Muscle layer of duodenum (tissue), 2 donors: ENCODE measurements around the gene LYRM4.

Experiments used
- H3K27ac ChIP-seq: one replicate; pipeline ENCODE4 v1.7.0; 2013; ENCODE audit warnings: mild to moderate bottlenecking, low read length
- H3K27me3 ChIP-seq: one replicate; pipeline ENCODE4 v1.7.0; 2013; ENCODE audit warnings: low read depth, mild to moderate bottlenecking, control low read depth, low read length
- H3K36me3 ChIP-seq, 2 donors: one replicate each; pipeline ENCODE4 v1.7.0; 2013; ENCODE audit warnings: low read length in 2 of 2, control low read depth in 1 of 2, mild to moderate bottlenecking in 1 of 2; ENCODE audit not compliant: insufficient read depth in 2 of 2, control insufficient read depth in 1 of 2
- H3K4me1 ChIP-seq, 2 donors: one replicate each; pipeline ENCODE4 v1.7.0; 2013; ENCODE audit warnings: low read length in 2 of 2, mild to moderate bottlenecking in 2 of 2, control low read depth in 1 of 2, moderate library complexity in 1 of 2; ENCODE audit not compliant: insufficient read depth in 2 of 2, control insufficient read depth in 1 of 2
- H3K4me3 ChIP-seq, 2 donors: one replicate each; pipeline ENCODE4 v1.7.0; 2013; ENCODE audit warnings: low read length in 2 of 2, low read depth in 1 of 2, mild to moderate bottlenecking in 1 of 2
- H3K9me3 ChIP-seq, 2 donors: one replicate each; pipeline ENCODE4 v1.7.0; 2013; ENCODE audit warnings: low read length in 2 of 2, control low read depth in 1 of 2, mild to moderate bottlenecking in 1 of 2; ENCODE audit not compliant: control insufficient read depth in 1 of 2
- donor health status: healthy.

Gene LYRM4

GRCh38 chr6:5081182-5081581 lies 179.6 kb downstream of the LYRM4 start:
- no peaks in the 10 kb centered on the region for H3K27me3 ChIP-seq
- H3K9me3 ChIP-seq = no peaks in the 10 kb centered on the region
- H3K27ac ChIP-seq = no peak overlapping the region
- no peaks in the 10 kb centered on the region for H3K36me3 ChIP-seq
- peaks cover 0 to 7% of the 10 kb centered on the region in 2 donors for H3K4me1 ChIP-seq
- no peak overlapping the region for H3K4me3 ChIP-seq

- Histone ChIP-seq H3K4me3 (no peak overlapping the region), H3K27ac (no peak overlapping the region), H3K9me3 (no peaks in the 10 kb centered on the region), H3K36me3 (no peaks in the 10 kb centered on the region), H3K27me3 (no peaks in the 10 kb centered on the region), H3K4me1 (peaks cover 0 to 3% of the 10 kb centered on the region in 2 donors)
Measured at GRCh38 chr6:5080574-5080973, 180.2 kb downstream of the LYRM4 start.

- H3K27me3 ChIP-seq = no peaks in the 10 kb centered on the region
- peaks cover 0 to 2% of the 10 kb centered on the region in 2 donors for H3K4me1 ChIP-seq
- no peaks in the 10 kb centered on the region for H3K36me3 ChIP-seq
- H3K9me3 ChIP-seq = no peaks in the 10 kb centered on the region
- H3K27ac ChIP-seq = no peak overlapping the region
- H3K4me3 ChIP-seq = no peak overlapping the region
Measured at GRCh38 chr6:5079692-5080091, 181.1 kb downstream of the LYRM4 start.

- no peak overlapping the region for H3K27ac ChIP-seq
- no peaks in the 10 kb centered on the region for H3K4me1 ChIP-seq
- no peaks in the 10 kb centered on the region for H3K9me3 ChIP-seq
- H3K27me3 ChIP-seq = no peaks in the 10 kb centered on the region
- H3K36me3 ChIP-seq = no peaks in the 10 kb centered on the region
- H3K4me3 ChIP-seq = no peak overlapping the region
Measured at GRCh38 chr6:5078121-5078669, 182.6 kb downstream of the LYRM4 start.

- H3K27ac ChIP-seq = no peak overlapping the region
- no peaks in the 10 kb centered on the region for H3K9me3 ChIP-seq
- no peaks in the 10 kb centered on the region for H3K36me3 ChIP-seq
- H3K4me1 ChIP-seq = no peaks in the 10 kb centered on the region
- H3K4me3 ChIP-seq = no peak overlapping the region
- no peaks in the 10 kb centered on the region for H3K27me3 ChIP-seq
Measured at GRCh38 chr6:5076931-5077330, 183.8 kb downstream of the LYRM4 start.

GRCh38 chr6:5073992-5074391 lies 186.8 kb downstream of the LYRM4 start:
- Histone ChIP-seq H3K4me1 (no peaks in the 10 kb centered on the region), H3K9me3 (no peaks in the 10 kb centered on the region), H3K36me3 (no peaks in the 10 kb centered on the region), H3K27ac (no peak overlapping the region), H3K4me3 (no peak overlapping the region), H3K27me3 (no peaks in the 10 kb centered on the region)

GRCh38 chr6:5072440-5072839 lies 188.3 kb downstream of the LYRM4 start:
- no peaks in the 10 kb centered on the region for H3K4me1 ChIP-seq
- H3K9me3 ChIP-seq = peaks cover 1 to 4% of the 10 kb centered on the region in 2 donors
- H3K27ac ChIP-seq = no peak overlapping the region
- no peaks in the 10 kb centered on the region for H3K36me3 ChIP-seq
- H3K27me3 ChIP-seq = no peaks in the 10 kb centered on the region
- no peak overlapping the region for H3K4me3 ChIP-seq

- Histone ChIP-seq H3K4me3 (no peak overlapping the region), H3K27me3 (no peaks in the 10 kb centered on the region), H3K27ac (no peak overlapping the region), H3K4me1 (no peaks in the 10 kb centered on the region), H3K9me3 (peaks cover 5 to 8% of the 10 kb centered on the region in 2 donors), H3K36me3 (no peaks in the 10 kb centered on the region)
Measured at GRCh38 chr6:5071216-5071615, 189.5 kb downstream of the LYRM4 start.

GRCh38 chr6:5068153-5068751 lies 192.5 kb downstream of the LYRM4 start:
- Histone ChIP-seq H3K4me3 (no peak overlapping the region), H3K4me1 (no peaks in the 10 kb centered on the region), H3K27ac (no peak overlapping the region), H3K27me3 (no peaks in the 10 kb centered on the region), H3K9me3 (peaks cover 5 to 8% of the 10 kb centered on the region in 2 donors), H3K36me3 (no peaks in the 10 kb centered on the region)

GRCh38 chr6:5067305-5067704 lies 193.4 kb downstream of the LYRM4 start:
- H3K9me3 ChIP-seq = peaks cover 5 to 8% of the 10 kb centered on the region in 2 donors
- H3K4me1 ChIP-seq = no peaks in the 10 kb centered on the region
- peak overlapping the region in 1 of 2 donors; percentile 20 for H3K4me3 ChIP-seq
- no peaks in the 10 kb centered on the region for H3K36me3 ChIP-seq
- H3K27ac ChIP-seq = no peak overlapping the region
- H3K27me3 ChIP-seq = no peaks in the 10 kb centered on the region

GRCh38 chr6:5066456-5067093 lies 194.2 kb downstream of the LYRM4 start:
- Histone ChIP-seq H3K27ac (no peak overlapping the region), H3K36me3 (no peaks in the 10 kb centered on the region), H3K4me1 (no peaks in the 10 kb centered on the region), H3K4me3 (no peak overlapping the region), H3K9me3 (peaks cover 5 to 8% of the 10 kb centered on the region in 2 donors), H3K27me3 (no peaks in the 10 kb centered on the region)
